ENCODE results near the gene ACD. TPM values are rescaled to one million over a fixed set of nuclear protein-coding genes. Genes with fewer than 3 reads are reported as not detected.

Gene ACD
- total RNA-seq, 1 experiment from 2014 or later: 33.6 TPM

DNA sequence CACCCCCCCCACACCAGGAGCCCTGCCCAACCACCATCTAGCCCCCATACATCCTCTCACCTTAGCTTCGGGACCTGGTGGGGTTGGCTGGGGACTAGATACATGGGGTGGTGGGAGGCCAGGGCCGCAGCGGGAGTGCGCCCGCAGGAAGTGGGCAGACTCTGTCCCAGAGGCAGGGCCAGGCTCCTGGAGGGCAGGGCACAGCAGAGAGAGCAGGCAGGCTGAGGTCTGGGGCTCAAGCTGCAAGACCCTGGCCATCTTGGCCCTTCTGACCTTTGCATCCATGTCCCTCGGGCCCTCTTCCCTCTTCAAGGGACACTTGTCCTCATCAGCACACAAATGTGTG, 3.8 kb upstream of the ACD start:
- intact Hi-C loops (cut with micrococcal nuclease): no loop called here
- Mint-ChIP-seq H3K27ac (ENCODE audit: low read depth, unreplicated experiment) (no peak overlapping the region), H3K4me3 (ENCODE audit: unreplicated experiment) (no peak overlapping the region), H3K9me3 (ENCODE audit: unreplicated experiment) (no peaks in the 10 kb centered on the region), H3K27me3 (ENCODE audit: insufficient read depth, unreplicated experiment) (no peaks in the 10 kb centered on the region), H3K36me3 (ENCODE audit: insufficient read depth, unreplicated experiment) (peaks cover 4% of the 10 kb centered on the region), H3K4me1 (ENCODE audit: insufficient read depth, unreplicated experiment) (peaks cover 6% of the 10 kb centered on the region)
- BruUV-seq (replicated peaks): no TSS peak
- ChIA-PET POLR2A (interaction anchor here (1.2 kb wide), 1 partner anchor 101 kb away, joined by 3 read pairs; the partner anchor contains the start of gene CTCF), CTCF (interaction anchor here (0.6 to 6.9 kb wide), 6 partner anchors 20 to 240 kb away, joined by 3 to 57 read pairs (median 3); no protein-coding TSS in a partner anchor)
- TF ChIP-seq, protein P1, sequence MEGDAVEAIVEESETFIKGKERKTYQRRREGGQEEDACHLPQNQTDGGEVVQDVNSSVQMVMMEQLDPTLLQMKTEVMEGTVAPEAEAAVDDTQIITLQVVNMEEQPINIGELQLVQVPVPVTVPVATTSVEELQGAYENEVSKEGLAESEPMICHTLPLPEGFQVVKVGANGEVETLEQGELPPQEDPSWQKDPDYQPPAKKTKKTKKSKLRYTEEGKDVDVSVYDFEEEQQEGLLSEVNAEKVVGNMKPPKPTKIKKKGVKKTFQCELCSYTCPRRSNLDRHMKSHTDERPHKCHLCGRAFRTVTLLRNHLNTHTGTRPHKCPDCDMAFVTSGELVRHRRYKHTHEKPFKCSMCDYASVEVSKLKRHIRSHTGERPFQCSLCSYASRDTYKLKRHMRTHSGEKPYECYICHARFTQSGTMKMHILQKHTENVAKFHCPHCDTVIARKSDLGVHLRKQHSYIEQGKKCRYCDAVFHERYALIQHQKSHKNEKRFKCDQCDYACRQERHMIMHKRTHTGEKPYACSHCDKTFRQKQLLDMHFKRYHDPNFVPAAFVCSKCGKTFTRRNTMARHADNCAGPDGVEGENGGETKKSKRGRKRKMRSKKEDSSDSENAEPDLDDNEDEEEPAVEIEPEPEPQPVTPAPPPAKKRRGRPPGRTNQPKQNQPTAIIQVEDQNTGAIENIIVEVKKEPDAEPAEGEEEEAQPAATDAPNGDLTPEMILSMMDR (IDR thresholded peaks at IDR 0.05; ENCODE audit: unreplicated experiment): no peak
- DNase-seq (ENCODE audit: unreplicated experiment): no peak

DNA sequence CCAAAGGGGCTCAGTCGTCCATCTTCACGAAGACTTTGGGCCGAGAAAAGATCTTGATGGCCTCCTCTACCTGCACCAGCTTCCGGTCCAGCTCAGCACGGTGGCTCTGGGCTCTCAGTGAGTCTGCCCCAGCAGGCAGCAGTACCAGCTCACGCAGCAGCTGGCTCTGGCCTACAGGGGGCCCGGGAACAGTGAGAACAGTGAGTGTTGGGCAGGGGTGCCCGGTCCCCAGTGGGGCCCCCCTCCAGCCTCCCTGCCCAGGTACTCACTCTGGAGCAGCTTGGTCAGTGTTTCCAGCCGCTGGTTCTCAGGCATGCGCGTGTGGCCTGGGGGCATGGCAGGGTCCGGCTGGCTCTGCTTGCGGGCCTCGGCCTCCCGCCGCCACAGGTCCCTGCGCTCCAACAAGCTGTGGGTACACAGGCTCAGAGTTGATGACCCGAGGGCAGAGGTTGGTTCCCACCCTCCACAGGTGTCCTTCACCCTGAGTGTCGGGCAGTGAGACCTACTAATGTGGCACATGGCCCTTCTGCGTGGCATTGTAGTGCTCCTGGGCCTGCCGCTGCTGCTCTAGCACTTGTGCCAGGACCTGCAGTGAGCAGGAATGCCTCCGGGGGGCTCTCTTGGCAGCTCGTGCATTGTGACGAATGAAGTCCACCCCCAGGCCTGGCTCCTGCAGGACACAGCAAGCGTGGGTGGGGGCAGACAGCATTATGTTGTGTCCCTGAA, 3.3 kb upstream of the ACD start:
- DNase-seq (ENCODE audit: unreplicated experiment): no peak
- Mint-ChIP-seq H3K4me3 (ENCODE audit: unreplicated experiment) (no peak overlapping the region), H3K4me1 (ENCODE audit: insufficient read depth, unreplicated experiment) (peaks cover 6% of the 10 kb centered on the region), H3K36me3 (ENCODE audit: insufficient read depth, unreplicated experiment) (peaks cover 1% of the 10 kb centered on the region), H3K27me3 (ENCODE audit: insufficient read depth, unreplicated experiment) (no peaks in the 10 kb centered on the region), H3K27ac (ENCODE audit: low read depth, unreplicated experiment) (no peak overlapping the region), H3K9me3 (ENCODE audit: unreplicated experiment) (no peaks in the 10 kb centered on the region)
- BruUV-seq (replicated peaks): no TSS peak
- CTCF ChIA-PET: interaction anchor here (0.6 to 6.9 kb wide), 8 partner anchors 9 to 240 kb away, joined by 3 to 57 read pairs (median 3); no protein-coding TSS in a partner anchor
- TF ChIP-seq, protein P1 (IDR thresholded peaks at IDR 0.05; ENCODE audit: unreplicated experiment): peak; percentile 9
- intact Hi-C loops (cut with micrococcal nuclease): no loop called here
- POLR2A ChIA-PET: interaction anchor here (0.5 to 1.2 kb wide), 3 partner anchors 99 to 127 kb away, joined by 3 read pairs; partner anchors contain the start of gene CTCF

DNA sequence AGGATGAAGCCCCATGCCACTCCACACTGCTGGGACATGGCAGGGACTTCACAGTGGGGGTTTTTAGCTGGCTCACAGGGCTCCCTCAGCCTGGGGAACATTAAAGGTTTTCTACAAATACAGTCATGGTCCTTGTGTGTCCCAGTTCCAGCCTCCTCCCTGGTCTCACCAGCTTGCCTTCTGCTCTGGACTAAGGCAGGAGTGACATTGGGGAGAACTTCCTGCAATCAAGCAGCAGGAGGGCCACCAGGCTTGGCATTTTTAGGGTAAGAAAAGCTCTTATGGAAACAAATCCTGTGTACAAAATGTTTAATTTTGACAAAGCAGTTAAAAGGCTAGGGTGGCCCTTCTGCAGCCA, 2.6 kb upstream of the ACD start:
- Mint-ChIP-seq H3K4me3 (ENCODE audit: unreplicated experiment) (no peak overlapping the region), H3K4me1 (ENCODE audit: insufficient read depth, unreplicated experiment) (peaks cover 6% of the 10 kb centered on the region), H3K27ac (ENCODE audit: low read depth, unreplicated experiment) (no peak overlapping the region), H3K27me3 (ENCODE audit: insufficient read depth, unreplicated experiment) (no peaks in the 10 kb centered on the region), H3K36me3 (ENCODE audit: insufficient read depth, unreplicated experiment) (no peaks in the 10 kb centered on the region), H3K9me3 (ENCODE audit: unreplicated experiment) (no peaks in the 10 kb centered on the region)
- TF ChIP-seq, protein P1 (IDR thresholded peaks at IDR 0.05; ENCODE audit: unreplicated experiment): no peak
- CTCF ChIA-PET: interaction anchor here (0.8 to 6.9 kb wide), 4 partner anchors 9 to 213 kb away, joined by 3 to 57 read pairs (median 3); no protein-coding TSS in a partner anchor
- no peak for DNase-seq (ENCODE audit: unreplicated experiment)
- POLR2A ChIA-PET: interaction anchor here (0.5 to 1.2 kb wide), 3 partner anchors 98 to 127 kb away, joined by 3 read pairs; partner anchors contain the start of gene CTCF
- intact Hi-C loops (cut with micrococcal nuclease): no loop called here
- BruUV-seq (replicated peaks): no TSS peak

DNA sequence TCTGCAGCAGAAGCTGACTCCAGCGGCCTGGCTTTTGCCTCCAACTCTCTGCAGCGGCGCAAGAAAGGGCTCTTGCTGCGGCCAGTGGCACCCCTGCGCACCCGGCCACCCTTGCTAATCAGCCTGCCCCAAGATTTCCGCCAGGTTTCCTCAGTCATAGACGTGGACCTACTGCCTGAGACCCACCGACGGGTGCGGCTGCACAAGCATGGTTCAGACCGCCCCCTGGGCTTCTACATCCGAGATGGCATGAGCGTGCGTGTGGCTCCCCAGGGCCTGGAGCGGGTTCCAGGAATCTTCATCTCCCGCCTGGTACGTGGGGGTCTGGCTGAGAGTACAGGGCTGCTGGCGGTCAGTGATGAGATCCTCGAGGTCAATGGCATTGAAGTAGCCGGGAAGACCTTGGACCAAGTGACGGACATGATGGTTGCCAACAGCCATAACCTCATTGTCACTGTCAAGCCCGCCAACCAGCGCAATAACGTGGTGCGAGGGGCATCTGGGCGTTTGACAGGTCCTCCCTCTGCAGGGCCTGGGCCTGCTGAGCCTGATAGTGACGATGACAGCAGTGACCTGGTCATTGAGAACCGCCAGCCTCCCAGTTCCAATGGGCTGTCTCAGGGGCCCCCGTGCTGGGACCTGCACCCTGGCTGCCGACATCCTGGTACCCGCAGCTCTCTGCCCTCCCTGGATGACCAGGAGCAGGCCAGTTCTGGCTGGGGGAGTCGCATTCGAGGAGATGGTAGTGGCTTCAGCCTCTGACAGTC, 2.0 kb upstream of the ACD start:
- no peaks in the 10 kb centered on the region for H3K36me3 Mint-ChIP-seq (ENCODE audit: insufficient read depth, unreplicated experiment)
- TF ChIP-seq, protein P1 (IDR thresholded peaks at IDR 0.05; ENCODE audit: unreplicated experiment): no peak
- no peaks in the 10 kb centered on the region for H3K9me3 Mint-ChIP-seq (ENCODE audit: unreplicated experiment)
- intact Hi-C loops (cut with micrococcal nuclease): loop anchor here (2.0 kb wide), 1 partner anchor 141 kb away; no protein-coding TSS in a partner anchor
- H3K4me1 Mint-ChIP-seq (ENCODE audit: insufficient read depth, unreplicated experiment): peaks cover 6% of the 10 kb centered on the region
- no peak for DNase-seq (ENCODE audit: unreplicated experiment)
- H3K27ac Mint-ChIP-seq (ENCODE audit: low read depth, unreplicated experiment): no peak overlapping the region
- H3K4me3 Mint-ChIP-seq (ENCODE audit: unreplicated experiment): no peak overlapping the region
- no peaks in the 10 kb centered on the region for H3K27me3 Mint-ChIP-seq (ENCODE audit: insufficient read depth, unreplicated experiment)
- POLR2A ChIA-PET: interaction anchor here (1.0 kb wide), 1 partner anchor 97 kb away, joined by 3 read pairs; no protein-coding TSS in a partner anchor
- CTCF ChIA-PET: interaction anchor here (0.8 to 6.9 kb wide), 3 partner anchors 10 to 141 kb away, joined by 3 to 57 read pairs (median 12); partner anchors contain the start of gene CTCF
- BruUV-seq (replicated peaks): no TSS peak
